ENCODE data around the gene ZCCHC4.

Gene ZCCHC4, protein sequence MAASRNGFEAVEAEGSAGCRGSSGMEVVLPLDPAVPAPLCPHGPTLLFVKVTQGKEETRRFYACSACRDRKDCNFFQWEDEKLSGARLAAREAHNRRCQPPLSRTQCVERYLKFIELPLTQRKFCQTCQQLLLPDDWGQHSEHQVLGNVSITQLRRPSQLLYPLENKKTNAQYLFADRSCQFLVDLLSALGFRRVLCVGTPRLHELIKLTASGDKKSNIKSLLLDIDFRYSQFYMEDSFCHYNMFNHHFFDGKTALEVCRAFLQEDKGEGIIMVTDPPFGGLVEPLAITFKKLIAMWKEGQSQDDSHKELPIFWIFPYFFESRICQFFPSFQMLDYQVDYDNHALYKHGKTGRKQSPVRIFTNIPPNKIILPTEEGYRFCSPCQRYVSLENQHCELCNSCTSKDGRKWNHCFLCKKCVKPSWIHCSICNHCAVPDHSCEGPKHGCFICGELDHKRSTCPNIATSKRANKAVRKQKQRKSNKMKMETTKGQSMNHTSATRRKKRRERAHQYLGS

GRCh38 chr4:25312496-25313200 lies at the start of gene ZCCHC4:
Gene ZCCHC4 (plus strand): TSS chr4:25312774. CDS start chr4:25312810, 36 bp downstream.
- peak; percentile 92 for DNase-seq (ENCODE audit: low spot score)

- DNase-seq (ENCODE audit: low spot score), result no peak
Measured at GRCh38 chr4:25271866-25272265, 40.7 kb upstream of the ZCCHC4 start.

GRCh38 chr4:25280210-25280609 lies 32.4 kb upstream of the ZCCHC4 start:
- no peak for DNase-seq (ENCODE audit: low spot score)

DNA sequence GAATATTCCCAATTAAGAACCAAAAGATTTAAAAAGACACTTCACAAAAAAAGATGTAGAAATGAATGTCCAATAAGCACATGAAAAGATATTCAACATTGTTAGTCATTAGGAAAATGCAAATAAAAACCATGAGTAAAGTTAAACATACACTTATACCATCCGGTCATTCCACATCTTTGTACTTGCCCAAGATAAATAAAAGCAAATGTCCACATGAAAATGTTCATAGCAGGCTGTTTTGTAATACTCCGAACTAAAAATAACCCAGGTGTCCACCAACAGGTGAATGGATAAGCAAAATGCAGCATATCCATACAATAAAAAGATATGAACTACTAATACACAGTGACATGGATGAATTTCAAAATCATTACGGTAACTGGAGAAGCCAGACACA lies 28.6 kb upstream of the ZCCHC4 start:
- DNase-seq (ENCODE audit: low spot score), result no peak

DNA sequence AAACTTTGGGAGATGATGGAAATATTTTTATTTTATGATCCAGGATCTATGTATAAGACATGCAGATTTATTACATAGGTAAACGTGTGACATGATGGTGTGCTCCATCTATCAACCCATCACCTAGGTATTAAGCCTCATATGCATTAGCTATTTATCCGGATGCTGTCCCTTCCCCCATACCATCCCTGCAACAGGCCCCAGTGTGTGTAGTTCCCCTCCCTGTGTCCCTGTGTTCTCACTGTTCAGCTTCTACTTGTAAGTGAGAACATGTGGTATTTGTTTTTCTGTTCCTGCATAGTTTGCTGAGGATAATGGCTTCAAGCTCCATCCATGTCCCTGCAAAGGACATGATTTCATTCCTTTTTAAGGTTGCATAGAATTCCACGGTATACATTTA lies 28.1 kb upstream of the ZCCHC4 start:
- no peak for DNase-seq (ENCODE audit: low spot score)

DNA sequence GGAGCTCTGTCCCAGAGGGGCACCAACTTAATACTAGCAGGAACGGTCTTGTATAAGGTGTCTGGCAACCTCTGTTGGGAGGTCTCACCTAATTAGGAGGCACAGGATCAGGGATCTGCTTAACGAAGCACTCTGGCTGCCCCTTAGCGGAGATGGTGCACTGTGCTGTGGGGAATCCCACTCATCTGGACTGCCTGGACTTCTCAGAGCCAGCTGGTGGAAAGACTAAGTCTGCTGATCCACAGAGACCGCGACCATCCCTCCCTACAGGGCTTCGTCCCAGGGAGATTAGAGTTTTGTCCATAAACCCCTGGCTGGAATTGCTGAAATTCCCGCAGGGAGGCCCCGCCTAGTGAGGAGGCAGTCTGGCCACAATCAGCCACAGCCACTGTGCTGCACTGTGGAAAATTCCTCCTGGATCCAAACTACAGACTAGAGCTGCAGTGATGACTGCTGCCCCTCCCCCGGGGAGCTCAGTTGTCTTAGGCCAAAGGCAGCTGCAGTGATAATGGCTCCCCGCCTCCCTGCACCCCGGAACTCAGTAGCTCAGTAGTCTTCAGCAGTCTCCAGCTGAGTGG lies 22.0 kb upstream of the ZCCHC4 start:
- DNase-seq (ENCODE audit: low spot score), result peak; percentile 56

DNA sequence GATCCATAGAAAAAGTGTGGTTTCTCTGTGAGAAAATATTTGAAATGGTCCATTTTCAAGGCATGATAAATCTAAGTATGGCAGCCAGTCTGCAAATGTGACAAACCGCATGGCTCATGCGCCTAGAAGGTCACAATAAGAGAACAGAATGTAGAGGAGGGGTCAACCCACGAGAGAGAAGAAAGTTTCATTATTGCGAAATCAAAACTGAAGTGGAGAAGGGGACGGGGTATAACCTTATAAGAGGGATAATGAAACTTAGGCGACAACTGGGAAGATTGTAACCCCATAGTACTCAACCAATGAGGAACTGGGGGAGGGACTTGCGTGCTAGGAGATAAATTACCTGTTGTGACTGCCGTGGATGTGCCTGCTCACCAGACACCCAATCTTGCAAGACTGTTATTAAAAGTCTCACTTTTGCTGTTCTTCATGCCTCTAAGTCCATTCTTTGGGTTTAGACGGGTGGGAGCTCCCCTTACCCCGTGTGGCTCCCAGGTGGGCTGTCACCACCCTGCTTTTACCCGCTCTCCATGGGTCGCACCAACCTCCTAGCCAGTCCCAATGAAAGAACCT lies 21.3 kb upstream of the ZCCHC4 start:
- DNase-seq (ENCODE audit: low spot score), result no peak

- DNase-seq (ENCODE audit: low spot score), result no peak
Measured at GRCh38 chr4:25297528-25298242, 14.9 kb upstream of the ZCCHC4 start.

GRCh38 chr4:25299476-25300203 lies 12.9 kb upstream of the ZCCHC4 start:
- no peak for DNase-seq (ENCODE audit: low spot score)

DNA sequence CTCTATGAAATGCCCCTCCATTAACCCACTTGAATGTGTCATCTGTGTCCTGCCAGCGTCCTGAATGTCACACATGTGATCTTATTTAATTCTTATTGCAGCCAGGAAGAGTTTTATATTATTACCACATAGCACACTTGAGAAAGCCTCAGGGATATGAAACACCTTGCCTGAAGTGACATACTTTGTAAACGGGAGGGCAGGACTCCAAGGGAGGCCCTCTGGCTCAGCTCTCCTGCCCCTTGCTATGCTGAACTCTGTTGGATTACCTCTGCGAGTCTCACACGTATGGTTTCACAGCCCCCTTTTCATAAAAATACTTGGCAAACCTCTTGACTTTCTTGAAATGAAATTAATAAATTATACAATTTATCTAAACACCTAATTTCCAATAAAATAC lies 11.1 kb upstream of the ZCCHC4 start:
- no peak for DNase-seq (ENCODE audit: low spot score)

DNA sequence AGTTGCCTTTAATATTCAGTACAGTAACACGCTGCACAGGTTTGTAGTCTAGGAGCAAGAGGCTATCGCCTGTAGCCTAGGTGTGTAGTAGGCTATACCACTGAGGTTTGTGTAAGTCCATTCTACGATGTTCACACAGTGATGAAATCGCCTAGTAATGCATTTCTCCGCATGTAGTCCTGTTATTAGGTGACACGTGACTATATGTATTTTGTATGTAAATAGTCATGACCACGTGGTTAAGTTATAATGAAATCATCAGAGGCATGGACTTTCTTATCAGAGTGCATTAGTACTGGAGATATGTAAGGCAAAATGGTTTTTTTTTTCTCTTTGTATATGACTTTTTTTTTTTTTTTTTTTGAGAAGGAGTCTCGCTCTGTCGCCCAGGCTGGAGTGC lies 9.9 kb upstream of the ZCCHC4 start:
- DNase-seq (ENCODE audit: low spot score), result no peak

GRCh38 chr4:25303578-25303977 lies 9.0 kb upstream of the ZCCHC4 start:
- DNase-seq (ENCODE audit: low spot score), result no peak

- DNase-seq (ENCODE audit: low spot score), result no peak
Measured at GRCh38 chr4:25306518-25307057, 6.0 kb upstream of the ZCCHC4 start.

GRCh38 chr4:25307596-25307995 lies 5.0 kb upstream of the ZCCHC4 start:
- DNase-seq (ENCODE audit: low spot score), result no peak

DNA sequence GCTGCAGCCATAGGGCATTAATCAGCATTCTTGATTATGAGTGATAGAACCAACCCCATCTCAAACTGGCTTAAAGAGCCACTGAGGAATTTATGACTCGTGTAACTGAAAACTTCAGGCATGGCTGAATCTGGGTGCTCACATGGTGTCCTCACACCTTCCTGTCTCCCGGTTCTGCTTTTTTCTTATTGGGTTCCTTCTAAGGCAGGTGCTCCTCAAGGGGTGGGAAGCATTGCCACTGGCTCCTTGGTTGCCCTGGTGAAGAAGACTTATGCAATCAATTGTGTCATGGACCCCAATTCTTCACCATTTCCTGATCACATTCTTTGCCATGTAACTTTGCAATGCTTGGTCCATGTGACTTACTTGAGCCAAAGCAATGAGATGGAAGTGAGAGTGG lies 4.3 kb upstream of the ZCCHC4 start:
- no peak for DNase-seq (ENCODE audit: low spot score)

- DNase-seq (ENCODE audit: low spot score), result no peak
Measured at GRCh38 chr4:25308761-25309160, 3.8 kb upstream of the ZCCHC4 start.

GRCh38 chr4:25310066-25310802 lies 2.3 kb upstream of the ZCCHC4 start:
- no peak for DNase-seq (ENCODE audit: low spot score)

DNA sequence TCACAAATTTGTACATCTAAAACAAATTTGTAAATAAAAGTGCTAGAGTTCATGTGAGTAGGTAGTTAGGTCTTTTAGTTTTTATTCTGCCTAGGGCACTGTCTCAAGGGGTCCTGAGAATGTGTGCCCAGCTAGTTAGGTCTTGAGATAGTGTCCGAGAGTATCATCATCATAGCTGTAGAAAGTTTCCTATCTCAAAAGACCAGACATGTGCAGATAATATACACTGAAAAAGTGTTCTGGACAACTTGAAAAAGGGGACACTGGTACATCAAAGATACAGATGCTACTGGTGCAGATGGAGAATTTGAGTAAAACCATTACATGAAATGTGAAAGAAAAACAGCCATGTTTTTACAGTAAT lies 1.8 kb upstream of the ZCCHC4 start:
- no peak for DNase-seq (ENCODE audit: low spot score)

DNA sequence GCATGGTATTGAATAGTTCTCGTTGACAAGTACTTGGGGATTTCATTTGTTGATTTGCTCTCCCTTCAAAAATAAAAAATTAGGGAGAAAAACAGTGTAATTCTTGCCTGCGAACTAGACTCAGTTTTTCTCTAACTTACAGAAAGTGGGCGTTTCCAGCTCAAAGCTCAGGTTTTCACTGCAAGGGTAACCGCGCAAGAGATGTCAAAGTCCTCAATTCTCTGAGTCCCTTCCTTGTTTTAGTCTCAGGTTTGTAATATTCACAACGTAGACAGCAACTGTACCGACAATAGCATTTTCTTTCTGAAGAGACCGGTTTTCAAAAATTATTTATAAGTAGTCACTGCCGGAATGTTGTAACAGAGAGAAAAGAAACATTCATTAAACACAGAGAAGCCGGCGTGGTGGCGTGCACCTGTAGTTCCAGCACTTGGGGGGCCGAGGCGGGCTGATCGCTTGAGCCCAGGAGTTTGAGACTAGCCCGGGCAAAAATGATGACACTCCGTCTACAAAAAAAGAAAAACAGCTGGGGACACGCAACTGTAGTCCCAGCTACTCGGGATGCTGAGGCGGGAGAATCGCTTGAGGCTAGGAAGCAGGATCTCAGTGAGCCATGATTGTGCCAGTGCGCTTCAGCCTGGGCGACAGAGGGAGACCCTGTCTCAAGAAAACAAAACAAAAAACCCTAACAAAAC lies 774 bp downstream of the ZCCHC4 start:
- DNase-seq (ENCODE audit: low spot score), result no peak

GRCh38 chr4:25320336-25320735 lies 7.8 kb downstream of the ZCCHC4 start:
- no peak for DNase-seq (ENCODE audit: low spot score)

Data from ecto neural progenitor cell (in vitro differentiated cells).